Body of pancreas (tissue), 4 donors: ENCODE measurements around the gene PRPH. TPM values are rescaled to one million over a fixed set of nuclear protein-coding genes. Genes with fewer than 3 reads are reported as not detected.
"Not testable (repeated sequence)": the region's sequence is repeated elsewhere in the genome, so short reads cannot be mapped to it uniquely, and the experiment has no call there.

Experiments
- ATAC-seq: fragments of 150-250 bp; one replicate; pipeline ENCODE4 v1.9.1; 2016
- DNase-seq, 4 donors: peaks; one replicate each; pipeline ENCODE4 v3.0.0-alpha.2; 2019
- H3K27ac ChIP-seq, 4 donors: fragments of 200-600 bp; sonication (generic); 1 replicate in 3 of 4; 2 replicates in 1 of 4; pipeline versions ENCODE4 v1.5.1 to v1.6.1; 2016 to 2019; ENCODE audit warnings: mild to moderate bottlenecking in 1 of 4, mixed read lengths in 1 of 4, moderate library complexity in 1 of 4
- H3K27me3 ChIP-seq, 2 donors: fragments of 200-600 bp; sonication (generic); one replicate each; pipeline ENCODE4 v1.6.0; 2016; ENCODE audit warnings: mild to moderate bottlenecking in 1 of 2
- H3K36me3 ChIP-seq, 2 donors: fragments of 200-600 bp; sonication (generic); replicated peaks in 1 of 2; 2 replicates each; pipeline ENCODE4 v1.5.1; 2016; ENCODE audit warnings: low read depth in 2 of 2; ENCODE audit not compliant: insufficient read depth in 1 of 2
- H3K4me1 ChIP-seq: fragments of 200-600 bp; sonication (generic); one replicate; pipeline ENCODE4 v1.6.0; 2016
- H3K4me3 ChIP-seq, 2 donors: fragments of 200-600 bp; sonication (generic); 1 replicate in 1 of 2; 2 replicates in 1 of 2; pipeline ENCODE4 v1.5.1; 2016 to 2019
- H3K9me3 ChIP-seq, 3 donors: fragments of 200-600 bp; sonication (generic); 1 replicate in 2 of 3; 2 replicates in 1 of 3; pipeline ENCODE4 v1.5.1; 2016
- CTCF ChIP-seq, 7 experiments: fragments of 450-650 bp in 4 of 7; fragments of 200-600 bp in 3 of 7; sonication (generic) in 3 of 7; IDR thresholded peaks; one replicate each; pipeline ENCODE4 v1.5.1; 2016 to 2019; ENCODE audit warnings: antibody characterized with exemption in 7 of 7
- POLR2A ChIP-seq, 3 donors: fragments of 450-650 bp; IDR thresholded peaks; one replicate each; pipeline ENCODE4 v1.6.1; 2016; ENCODE audit warnings: antibody characterized with exemption in 3 of 3, mild to moderate bottlenecking in 2 of 3
- WGBS, 2 donors: methylation state at CpG; one replicate each; pipeline ENCODE4 v1.1.5; 2017; 5-methylcytosine and 5-hydroxymethylcytosine counted together
- intact Hi-C: fragments of 100-400 bp; cut with DNase I; formaldehyde crosslinking; loops from one replicate; pipeline ENCODE4 v1.15.1; 2023
- total RNA-seq, 2 donors: library from RNA; depleted of rRNA; stranded (reverse); fragments of >200 nt; gene quantifications; one replicate each; pipeline ENCODE4 v1.1.0, GENCODE V29; 2016

Gene PRPH
- total RNA-seq, 2 donors from 2014 or later, result 9.6 TPM; not detected in 1

DNA sequence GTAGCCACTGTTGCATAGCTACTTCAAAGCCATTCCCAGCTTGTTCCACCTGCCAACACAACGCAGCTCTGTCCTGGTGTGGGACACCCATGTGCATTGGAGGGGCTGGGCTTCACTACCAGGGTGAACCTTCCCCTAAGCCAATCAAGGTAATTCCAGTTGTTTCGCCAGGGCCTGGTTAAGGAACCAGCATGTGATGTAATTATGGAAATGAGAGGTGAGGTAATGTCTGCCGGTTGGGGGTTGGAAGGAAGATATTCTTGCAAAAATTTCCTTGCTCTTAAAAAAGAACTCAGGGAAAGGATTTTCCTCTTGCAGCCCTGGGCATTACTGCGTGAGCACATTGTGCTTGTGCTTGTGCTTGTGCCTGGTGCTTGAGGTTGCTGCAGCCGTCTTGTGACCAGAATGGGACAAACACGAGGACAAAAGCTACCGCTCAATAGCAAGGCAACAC, 15.2 kb upstream of the PRPH start:
- whole genome bisulfite sequencing, 2 donors, result 65 to 66% methylated on average over 7 of the region's 7 CpGs
- H3K27me3 ChIP-seq, result no peaks in the 10 kb centered on the region
- H3K4me1 ChIP-seq, result peaks cover 5% of the 10 kb centered on the region
- intact Hi-C loops, result no loop called here
- no peak for TF ChIP-seq CTCF (IDR thresholded peaks at IDR 0.05)
- TF ChIP-seq POLR2A (IDR thresholded peaks at IDR 0.05), result no peak
- no peaks in the 10 kb centered on the region for H3K36me3 ChIP-seq
- H3K4me3 ChIP-seq, result no peak overlapping the region
- DNase-seq (peak in 1 of 4 donors; percentile 14), ATAC-seq (peak; percentile 34)
- H3K27ac ChIP-seq, result no peak overlapping the region
- H3K9me3 ChIP-seq, result no peaks in the 10 kb centered on the region

- H3K36me3 ChIP-seq, H3K9me3 ChIP-seq, intact Hi-C loops, H3K4me1 ChIP-seq, H3K27me3 ChIP-seq, DNase-seq, ATAC-seq, H3K27ac ChIP-seq, H3K4me3 ChIP-seq: not testable (repeated sequence)
- WGBS, 2 donors, result 85 to 87% methylated on average over 6 of the region's 6 CpGs
Observed at GRCh38 chr12:49280545-49280944, 14.4 kb upstream of the PRPH start.

DNA sequence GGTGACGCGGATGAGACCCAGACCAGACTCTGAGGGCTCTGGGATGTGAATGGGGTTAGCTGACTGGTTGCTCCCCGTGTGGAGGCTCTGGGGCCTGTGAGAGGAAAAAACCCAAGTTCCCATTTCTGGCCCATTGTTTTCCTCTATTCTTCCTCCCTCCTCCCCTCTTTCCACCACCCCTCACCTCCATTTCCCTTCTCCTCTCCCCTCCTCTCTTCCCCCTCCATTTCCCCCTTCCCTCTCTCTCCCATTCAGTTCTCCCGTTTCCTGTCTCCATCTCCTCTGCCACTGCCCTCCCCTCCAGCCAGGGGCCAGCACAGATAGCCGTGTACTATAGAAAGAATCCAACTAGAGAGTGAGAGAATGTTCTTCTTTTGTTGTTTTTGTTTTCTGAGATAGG, 12.6 kb upstream of the PRPH start:
- no peak overlapping the region for H3K4me3 ChIP-seq
- ATAC-seq, result no peak
- H3K27me3 ChIP-seq, result no peaks in the 10 kb centered on the region
- no peaks in the 10 kb centered on the region for H3K36me3 ChIP-seq
- H3K27ac ChIP-seq, result no peak overlapping the region
- 79 to 81% methylated on average over 5 of the region's 5 CpGs for WGBS, 2 donors
- no peak for DNase-seq
- TF ChIP-seq CTCF (IDR thresholded peaks at IDR 0.05), result no peak
- TF ChIP-seq POLR2A (IDR thresholded peaks at IDR 0.05), result no peak
- H3K4me1 ChIP-seq, result peaks cover 5% of the 10 kb centered on the region
- H3K9me3 ChIP-seq, result no peaks in the 10 kb centered on the region
- intact Hi-C loops, result no loop called here

GRCh38 chr12:49282740-49283375, 12.1 kb upstream of the PRPH start:
- H3K9me3 ChIP-seq, ATAC-seq, H3K27me3 ChIP-seq, H3K36me3 ChIP-seq, H3K4me3 ChIP-seq, H3K4me1 ChIP-seq, intact Hi-C loops, DNase-seq, H3K27ac ChIP-seq: not testable (repeated sequence)
- WGBS, 2 donors, result 45 to 62% methylated on average over 2 to 3 of the region's 6 CpGs

DNA sequence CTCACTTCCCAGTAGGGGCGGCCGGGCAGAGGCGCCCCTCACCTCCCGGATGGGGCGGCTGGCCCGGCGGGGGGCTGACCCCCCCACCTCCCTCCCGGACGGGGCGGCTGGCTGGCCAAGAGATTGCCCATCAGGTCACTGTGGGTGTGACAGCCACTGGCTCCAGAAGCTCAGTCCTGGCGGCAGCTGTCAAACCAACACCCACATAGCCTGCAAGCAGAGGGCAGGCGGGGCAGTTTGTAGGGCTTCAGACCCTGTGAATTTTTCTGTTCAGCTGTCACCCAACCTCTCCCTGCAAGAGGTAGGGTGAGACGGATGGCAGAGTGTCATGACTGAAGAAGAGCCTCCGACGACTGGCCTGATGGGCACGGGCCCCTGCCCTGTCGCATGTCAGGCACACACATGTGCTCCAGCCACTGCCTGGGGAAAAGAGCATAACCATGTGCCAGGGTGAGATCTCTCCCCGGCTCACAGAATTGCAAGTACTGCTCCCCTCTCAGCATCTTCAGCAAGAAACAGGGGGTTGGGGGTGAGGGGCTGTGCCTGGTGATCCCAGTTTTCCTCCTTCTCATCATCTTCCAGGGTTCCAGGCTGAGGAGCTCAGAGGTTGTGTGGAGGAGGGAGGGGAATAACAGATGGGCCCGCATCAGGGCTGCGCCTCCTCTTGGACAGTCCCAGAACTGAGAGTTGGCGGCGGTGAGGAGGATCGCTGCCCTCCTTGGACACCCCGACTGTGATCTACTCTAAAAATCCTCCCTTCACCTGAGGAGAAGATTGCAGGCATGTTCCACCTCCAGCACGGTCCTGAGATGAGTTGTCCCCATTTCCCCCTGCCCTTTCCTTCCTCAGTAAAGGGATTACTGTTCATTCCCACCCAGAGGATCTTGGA, 11.2 kb upstream of the PRPH start:
- TF ChIP-seq CTCF (IDR thresholded peaks at IDR 0.05), result no peak
- peaks cover 4% of the 10 kb centered on the region for H3K4me1 ChIP-seq
- WGBS, 2 donors, result 70 to 77% methylated on average over 10 to 15 of the region's 25 CpGs
- DNase-seq (no peak), ATAC-seq (no peak)
- intact Hi-C loops, result no loop called here
- no peaks in the 10 kb centered on the region for H3K9me3 ChIP-seq
- no peak overlapping the region for H3K27ac ChIP-seq
- H3K36me3 ChIP-seq, result no peaks in the 10 kb centered on the region
- no peak overlapping the region for H3K4me3 ChIP-seq
- H3K27me3 ChIP-seq, result no peaks in the 10 kb centered on the region
